G401 (cell line): ENCODE measurements around the gene PPIL4. TPM values are rescaled to one million over a fixed set of nuclear protein-coding genes. Genes with fewer than 3 reads are reported as not detected.
"Not testable (repeated sequence)": the region's sequence is repeated elsewhere in the genome, so short reads cannot be mapped to it uniquely, and the experiment has no call there.

ENCODE experiments used
- DNase-seq: peaks from one replicate; pipeline ENCODE4 v3.0.0-alpha.2; 2015; ENCODE audit warnings: low spot score
- in situ Hi-C: cut with HindIII; loops from 2 replicates; pipeline ENCODE4 v1.10.0; 2016; ENCODE audit warnings: low sequenced_read_pairs, mixed read lengths
- total RNA-seq: library from RNA; depleted of rRNA; stranded (reverse); fragments of >200 nt; shearing (Covaris generic); gene quantifications from 2 replicates; pipeline ENCODE4 v1.2.3, GENCODE V29; 2014

Gene PPIL4
- total RNA-seq, 1 experiment from 2014 or later, result 55.0 TPM

DNA sequence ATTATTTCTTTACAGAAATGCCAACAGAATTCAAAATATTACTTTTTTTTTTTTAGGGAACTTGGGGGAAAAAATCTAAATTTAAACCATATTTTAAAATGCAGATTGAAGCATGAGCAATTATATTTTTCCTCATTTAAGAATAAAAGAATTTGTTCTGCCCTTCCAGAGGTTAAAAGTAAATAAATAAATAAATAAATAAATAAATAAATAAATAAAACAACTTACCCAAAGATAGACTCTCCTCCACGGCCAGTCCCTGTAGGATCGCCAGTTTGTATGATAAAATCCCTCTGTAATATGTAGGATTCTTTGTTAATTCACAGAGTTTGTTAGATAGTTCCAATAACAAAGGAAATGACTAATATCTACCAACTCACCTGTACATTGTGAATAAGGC, 4.7 kb downstream of the PPIL4 start:
- no peak for DNase-seq
- in situ Hi-C loops, result no loop called here

DNA sequence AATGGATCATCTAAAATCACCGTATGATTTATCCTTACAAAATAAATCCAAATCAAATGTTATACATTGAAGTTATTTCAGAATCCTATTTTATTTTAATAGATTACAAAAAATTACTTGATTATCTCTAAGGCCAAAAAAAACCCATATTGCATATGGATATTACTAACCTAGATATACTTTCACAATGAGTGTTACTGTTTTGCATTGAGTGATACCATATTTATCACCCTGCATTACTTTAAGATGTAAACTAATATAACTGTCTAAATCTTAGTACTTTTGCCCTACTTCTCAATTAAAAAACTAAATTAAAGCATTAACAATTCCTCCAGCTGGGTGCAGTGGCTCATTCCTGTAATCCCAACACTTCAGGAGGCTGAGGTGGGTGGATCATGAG, 11.1 kb downstream of the PPIL4 start:
- no peak for DNase-seq
- in situ Hi-C loops, result no loop called here

DNA sequence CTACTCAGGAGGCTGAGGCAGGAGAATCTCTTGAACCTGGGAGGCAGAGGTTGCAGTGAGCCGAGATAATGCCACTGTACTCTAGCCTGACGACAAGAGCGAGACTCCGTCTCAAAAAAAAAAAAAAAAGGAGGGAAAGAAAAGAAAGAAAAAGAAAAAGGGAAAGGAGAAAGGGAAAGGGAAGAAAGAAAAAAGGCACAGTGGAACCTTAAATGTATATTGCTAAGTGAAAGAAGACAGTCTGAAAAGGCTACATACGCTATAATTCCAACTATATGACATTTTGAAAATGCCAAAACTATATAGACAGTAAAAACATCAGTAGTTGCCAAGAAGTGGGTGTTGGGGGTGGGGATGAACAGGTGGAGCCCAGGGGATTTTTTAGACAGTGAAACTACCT, 16.2 kb downstream of the PPIL4 start:
- DNase-seq, result no peak
- in situ Hi-C loops, result no loop called here

DNA sequence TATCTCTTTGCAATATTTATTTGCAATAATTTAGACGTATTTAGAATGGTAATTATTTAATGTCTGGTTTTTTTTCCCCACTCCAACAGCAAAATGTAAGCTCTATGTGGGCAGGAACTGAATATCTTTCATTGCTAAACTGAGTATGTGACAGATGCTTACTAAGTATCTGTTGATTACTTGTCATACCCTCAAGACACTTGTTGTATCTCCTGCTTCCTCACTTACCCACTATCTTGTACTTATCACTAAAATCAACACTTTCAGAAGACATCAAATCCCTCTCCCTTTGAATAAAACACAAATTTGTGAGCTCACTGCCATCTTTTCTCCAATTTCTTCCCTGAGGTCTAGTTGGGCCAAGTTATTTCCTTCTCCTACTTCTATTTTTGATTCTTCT, 30.3 kb downstream of the PPIL4 start:
- no peak for DNase-seq
- in situ Hi-C loops, result no loop called here

DNA sequence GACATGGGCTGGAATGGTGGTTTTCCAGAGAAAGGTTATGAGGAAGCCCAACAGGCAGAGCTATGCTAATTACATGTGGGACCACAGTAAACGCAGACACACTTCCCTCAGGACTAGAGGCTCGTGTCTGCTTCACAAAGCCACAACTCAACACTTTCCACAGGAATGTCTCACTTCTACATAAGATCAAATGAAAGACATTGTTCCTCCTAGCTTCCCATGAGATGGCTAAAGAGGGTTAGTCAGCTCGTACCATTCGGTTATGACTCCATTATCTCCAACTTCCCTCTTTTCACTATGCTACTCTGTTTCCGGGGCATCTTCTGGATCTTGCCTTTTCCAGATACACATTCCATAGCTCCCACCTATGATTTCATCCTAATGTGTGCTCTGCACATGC, 31.9 kb downstream of the PPIL4 start:
- no peak for DNase-seq
- in situ Hi-C loops, result no loop called here

DNA sequence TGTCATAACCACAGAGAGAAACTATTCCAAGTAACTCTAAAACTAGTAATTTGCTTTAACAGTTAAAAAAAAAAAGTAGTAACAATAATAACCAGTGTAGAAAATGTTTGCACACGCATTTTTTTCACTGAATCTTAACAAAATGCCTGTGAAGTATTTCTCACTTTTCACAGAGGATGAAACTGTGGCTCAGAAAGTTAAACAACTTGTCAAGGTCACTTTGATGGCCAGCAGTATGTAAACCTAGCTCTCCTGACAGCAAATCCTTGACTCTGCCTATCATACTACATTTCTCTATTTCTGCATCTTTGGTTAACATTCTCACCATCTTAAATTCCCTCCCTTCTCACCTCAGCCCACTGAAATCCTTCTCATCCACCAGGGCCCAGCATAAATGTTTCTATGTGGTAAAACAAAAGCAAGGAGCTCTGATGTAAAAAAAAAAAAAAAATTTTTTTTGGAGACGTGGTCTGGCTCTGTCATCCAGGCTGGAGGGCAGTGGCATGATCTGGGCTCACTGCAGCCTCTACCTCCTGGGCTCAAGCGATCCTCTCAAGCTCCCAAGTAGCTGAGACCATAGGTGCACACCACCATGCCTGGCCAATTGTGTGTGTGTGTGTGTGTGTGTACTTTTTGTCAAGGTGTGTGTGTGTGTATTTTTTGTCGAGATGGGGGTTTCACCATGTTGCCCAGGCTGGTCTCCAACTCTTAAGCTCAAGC, 34.9 kb downstream of the PPIL4 start:
- in situ Hi-C loops, result no loop called here
- no peak for DNase-seq

DNA sequence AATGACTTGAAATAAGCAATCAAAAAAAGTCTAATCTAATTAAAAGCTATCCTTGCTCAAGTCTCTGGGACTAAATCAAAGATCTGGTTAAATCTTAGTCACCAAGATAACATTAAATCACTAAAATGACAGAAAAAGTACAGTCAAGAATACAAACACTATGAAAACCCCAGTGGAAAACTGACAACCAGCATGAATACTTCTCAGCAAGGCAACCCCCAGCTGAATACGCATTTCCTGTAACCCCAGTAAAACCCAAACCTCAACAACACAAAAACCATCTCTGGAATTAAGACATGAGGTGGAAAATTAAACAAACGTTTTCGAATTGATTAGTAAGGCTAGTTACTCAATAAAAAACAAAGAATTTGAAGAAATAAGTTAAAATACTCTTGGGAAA, 37.4 kb downstream of the PPIL4 start:
- in situ Hi-C loops, result no loop called here
- no peak for DNase-seq

DNA sequence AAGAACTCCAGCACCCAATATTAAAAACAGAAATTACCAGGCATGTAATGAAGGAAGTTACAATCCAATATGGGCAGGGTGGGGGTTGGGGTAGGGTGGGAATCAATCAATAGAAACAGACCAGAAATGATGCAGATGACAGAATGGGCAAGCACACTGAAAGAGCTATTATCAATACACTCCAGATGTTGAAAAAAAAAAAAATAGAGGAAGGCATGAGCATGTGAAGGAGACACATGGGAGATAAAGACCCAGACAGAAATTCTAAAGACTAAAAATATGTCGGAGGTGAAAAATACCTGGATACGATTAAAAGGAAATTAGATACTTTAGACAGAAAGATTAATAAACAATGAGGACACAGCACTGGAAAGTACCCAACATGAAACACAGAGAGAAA, 42.0 kb downstream of the PPIL4 start:
- in situ Hi-C loops, result no loop called here
- DNase-seq, result no peak

DNA sequence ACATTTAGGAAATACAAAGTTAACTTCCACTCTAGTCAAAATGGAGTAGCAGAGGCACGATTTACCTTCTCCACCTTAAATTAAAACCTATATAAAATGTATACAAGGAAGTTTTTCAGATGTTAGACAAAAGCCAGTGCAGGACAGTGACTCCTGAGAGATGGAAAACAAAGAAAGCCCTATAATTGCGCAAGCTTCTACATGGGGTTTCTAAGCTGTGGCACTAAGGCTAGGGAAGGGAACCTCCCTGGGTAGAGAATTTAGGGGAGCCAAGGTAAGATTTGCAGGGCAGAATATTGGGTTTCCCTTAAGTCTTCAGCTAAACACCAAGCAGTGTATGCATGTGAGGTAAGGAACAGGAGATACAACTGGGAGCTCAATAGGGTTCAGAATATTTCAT, 42.6 kb downstream of the PPIL4 start:
- DNase-seq, result no peak
- in situ Hi-C loops, result no loop called here

DNA sequence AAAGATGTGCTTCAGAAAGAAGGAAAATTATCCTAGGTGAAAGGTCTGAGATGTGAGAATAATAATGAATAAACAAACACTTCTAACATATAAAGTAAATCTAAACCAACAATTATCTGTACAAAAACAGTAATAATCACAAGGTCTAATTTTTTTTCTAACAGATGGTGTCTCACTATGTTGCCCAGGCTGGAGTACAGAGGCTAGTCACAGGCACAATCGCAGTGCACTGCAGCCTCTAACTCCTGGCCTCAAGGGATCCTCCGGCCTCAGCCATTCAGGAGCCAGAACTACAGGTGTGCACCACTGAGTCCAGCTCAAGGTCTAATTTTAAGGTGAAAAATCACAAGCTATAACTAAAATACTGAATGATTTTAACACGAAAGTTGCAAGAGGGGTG, 44.1 kb downstream of the PPIL4 start:
- DNase-seq, result no peak
- in situ Hi-C loops, result no loop called here

DNA sequence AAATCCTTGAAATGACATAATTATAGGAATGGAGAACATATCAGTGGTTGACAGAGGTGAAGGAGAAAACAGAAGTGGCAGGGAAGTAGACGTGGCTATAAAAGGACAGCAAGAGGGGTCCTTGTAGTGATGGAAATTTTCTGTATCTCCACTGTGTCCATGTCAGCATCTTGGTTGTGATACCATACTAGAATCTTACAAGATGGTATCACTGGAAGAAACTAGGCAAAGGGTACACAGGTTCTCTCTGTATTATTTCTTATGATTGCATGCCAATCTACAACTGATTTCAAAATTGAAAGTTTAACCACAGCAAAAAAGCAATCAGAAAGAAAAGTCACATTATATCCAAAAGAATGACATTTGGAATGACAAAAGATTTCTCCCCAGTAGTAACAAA, 44.6 kb downstream of the PPIL4 start:
- in situ Hi-C loops, result no loop called here
- no peak for DNase-seq

DNA sequence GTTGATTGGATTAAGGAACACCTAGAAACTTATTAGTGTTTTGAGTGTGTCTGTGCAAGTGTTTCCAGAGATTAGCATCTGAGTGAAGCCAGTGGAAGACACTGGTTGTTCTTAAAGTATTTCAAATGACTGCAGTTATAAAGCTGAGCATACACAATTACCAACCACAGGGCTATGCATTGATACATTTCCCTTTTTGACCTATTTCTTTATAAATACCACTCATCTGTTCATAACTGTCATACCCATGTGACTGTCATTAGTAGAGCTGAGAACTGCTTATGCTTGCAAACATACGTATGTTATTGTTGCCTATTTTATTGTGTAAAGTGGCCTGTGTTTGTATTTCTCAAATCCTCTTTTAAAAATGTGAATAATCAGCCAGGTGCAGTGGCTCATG, 45.7 kb downstream of the PPIL4 start:
- in situ Hi-C loops, result no loop called here
- no peak for DNase-seq

DNA sequence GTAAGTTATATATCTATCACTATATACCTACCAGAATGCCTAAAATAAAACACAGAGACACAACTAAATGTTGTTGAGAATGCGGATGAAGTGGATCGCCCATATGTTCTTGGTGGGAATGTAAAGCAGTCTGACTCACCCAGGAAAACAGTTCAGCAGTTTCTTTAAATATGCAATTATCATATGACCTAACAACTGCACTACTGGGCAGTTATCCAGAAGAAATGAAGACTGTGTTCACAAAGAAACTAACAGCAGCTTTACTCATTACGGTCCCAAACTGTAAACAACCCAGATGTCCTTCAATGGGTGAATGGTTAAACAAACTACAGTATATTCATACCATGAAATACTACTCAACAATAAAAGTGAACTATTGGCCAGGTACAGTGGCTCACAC, 46.8 kb downstream of the PPIL4 start:
- no peak for DNase-seq
- in situ Hi-C loops, result no loop called here

DNA sequence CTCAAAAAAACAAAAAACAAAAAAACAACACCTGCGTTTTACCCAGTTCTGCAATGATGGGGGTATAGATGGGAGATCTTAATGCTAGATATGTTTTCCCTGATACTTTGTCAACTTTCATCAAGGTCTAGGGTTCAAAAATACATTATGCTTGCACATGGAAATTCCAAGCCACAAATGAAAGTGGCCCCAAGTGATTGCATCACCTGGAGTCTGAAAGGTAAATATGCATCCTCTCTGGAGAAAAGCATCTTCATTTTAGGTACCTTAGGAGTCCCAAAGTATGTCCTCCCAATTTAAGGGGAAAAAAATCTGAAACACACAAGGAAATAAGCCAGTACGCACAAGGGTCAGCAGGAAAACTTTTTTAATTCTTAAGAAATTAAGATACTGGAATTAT, 48.5 kb downstream of the PPIL4 start:
- no peak for DNase-seq
- in situ Hi-C loops, result no loop called here

DNA sequence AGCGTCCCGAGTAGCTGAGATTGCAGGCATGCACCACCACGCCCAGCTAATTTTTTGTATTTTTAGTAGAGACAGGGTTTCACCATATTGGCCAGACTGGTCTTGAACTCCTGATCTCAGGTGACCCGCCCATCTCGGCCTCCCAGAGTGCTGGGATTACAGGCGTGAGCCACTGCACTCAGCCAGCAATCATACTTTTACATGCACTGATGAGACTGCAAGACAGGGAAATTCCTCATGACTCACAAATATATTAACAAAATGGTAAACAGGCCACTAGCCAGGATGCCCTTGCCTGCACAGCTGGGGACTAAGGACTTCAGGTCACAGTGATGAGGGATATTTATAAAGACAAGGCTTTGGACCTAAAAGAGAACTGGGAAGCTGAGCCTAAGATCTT, 49.2 kb downstream of the PPIL4 start:
- not testable (repeated sequence) for DNase-seq

DNA sequence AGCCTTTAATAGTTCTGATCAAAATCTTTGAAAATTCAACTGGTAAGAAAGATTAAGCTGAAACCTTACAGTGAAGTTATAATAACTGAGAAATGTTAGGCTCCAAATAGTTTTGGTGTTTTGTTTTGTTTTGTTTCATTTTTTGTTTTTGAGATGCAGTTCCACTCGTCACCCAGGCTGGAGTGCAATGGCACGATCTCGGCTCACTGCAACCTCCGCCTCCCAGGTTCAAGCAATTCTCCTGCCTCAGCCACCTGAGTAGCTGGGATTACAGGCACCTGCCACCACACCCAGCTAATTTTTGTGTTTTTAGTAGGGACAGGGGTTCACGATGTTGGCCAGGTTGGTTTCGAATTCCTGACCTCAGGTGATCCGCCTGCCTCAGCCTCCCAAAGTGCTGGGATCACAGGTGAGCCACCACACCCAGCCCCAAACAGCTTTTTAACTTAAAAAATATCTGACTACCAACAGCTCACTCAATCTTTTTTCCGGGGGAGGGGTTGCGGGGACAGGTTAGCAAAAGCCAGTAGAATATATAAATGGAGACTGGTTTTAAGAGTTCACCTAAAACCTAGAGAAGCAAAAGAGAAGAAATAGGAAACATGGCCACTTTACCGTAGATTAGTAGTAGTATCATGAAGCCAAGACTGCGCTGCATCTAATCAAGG, 50.4 kb downstream of the PPIL4 start:
- not testable (repeated sequence) for DNase-seq

More for the DNA sequence above, 49.2 kb downstream of the PPIL4 start:
- in situ Hi-C loops, result not testable (repeated sequence)

DNA sequence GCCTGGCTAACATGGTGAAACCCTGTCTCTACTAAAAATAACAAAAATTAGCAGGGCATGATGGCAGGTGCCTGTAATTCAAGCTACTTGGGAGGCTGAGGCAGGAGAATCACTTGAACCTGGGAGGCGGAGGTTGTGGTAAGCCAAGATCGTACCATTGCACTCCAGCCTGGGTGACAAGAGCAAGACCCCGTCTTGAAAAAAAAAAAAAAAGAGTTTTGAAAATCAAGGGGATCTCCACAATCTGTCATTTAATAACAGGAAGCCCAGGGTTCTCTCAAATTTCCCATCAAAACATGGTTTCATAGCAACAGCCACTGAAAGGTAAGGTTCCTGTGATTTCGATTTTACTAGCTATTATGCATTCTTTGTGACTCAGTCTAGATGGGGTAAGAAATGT, 51.0 kb downstream of the PPIL4 start:
- DNase-seq, in situ Hi-C loops: not testable (repeated sequence)

More for the DNA sequence above, 50.4 kb downstream of the PPIL4 start:
- in situ Hi-C loops, result not testable (repeated sequence)

DNA sequence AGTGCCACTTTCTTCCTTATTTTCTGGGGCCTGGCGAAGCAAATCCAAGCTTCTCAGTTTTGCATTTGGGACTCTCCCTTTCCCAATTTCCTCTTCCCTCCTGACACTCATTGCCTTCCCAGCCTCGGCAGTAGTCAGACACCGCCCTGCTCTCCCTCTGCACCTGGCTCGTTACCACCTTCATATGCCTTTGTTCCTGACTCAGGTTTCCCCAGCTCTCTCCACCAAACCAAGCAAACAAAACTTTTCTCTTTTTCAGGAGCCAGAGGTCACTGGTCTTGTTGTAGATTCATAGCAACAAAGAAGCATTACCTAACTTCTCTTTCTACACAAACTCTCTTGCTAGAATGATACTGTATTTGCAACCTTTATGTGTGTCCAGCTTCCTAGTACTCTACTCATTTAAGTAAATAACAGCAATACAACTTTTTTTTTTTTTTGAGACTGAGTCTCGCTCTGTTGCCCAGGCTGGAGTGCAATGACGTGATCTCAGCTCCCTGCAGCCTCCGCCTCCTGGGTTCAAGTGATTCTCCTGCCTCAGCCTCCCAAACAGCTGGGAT, 52.0 kb downstream of the PPIL4 start:
- in situ Hi-C loops, result no loop called here
- DNase-seq, result no peak

DNA sequence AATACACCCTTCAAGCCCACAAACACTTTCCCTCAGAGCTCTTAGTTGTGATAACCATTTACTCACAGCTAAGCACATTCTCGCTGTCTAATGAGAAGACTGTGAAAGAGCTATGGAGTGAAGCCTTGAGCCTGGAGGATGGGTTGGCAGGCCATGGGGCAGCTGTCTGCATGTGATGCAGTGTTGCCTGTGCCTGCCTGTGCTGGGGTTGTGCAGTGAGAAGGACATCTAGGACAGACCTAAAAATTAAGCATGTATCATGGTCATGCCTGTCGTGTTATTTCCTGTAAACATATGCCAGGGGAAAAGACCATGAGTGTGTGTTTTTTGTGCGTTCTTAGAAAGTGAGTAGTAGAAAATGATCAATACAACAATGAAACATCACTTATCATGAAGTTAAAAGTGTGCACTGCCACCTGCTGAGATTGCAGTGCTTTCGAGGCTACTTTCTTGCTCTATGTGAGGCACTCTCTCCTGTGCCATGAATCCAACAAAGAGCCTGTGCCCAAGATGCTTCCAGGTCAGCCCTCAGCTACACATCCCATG, 53.0 kb downstream of the PPIL4 start:
- no peak for DNase-seq
- in situ Hi-C loops, result no loop called here

DNA sequence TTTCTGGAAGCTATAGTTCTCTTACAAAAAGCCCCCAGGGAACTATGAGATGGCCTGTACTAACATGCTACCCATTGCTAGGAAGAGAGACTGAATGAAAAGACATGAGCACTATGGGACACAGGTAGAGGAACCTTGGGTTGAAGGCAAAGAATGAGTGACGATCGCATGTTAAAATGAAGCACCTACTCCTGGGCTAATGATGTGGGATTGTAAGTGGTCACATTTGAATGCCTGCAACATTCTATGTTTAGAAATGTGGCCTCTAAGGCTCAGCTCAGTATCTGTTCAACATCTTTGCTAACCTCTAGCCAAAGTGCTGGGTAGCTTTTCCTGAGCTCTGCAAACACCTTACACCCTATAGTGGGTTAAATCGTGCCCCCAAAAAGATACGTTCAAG, 55.9 kb downstream of the PPIL4 start:
- no peak for DNase-seq
- in situ Hi-C loops, result no loop called here
